Measurements from ENCODE around the gene TBL1X. TPM values are rescaled to one million over a fixed set of nuclear protein-coding genes. Genes with fewer than 3 reads are reported as not detected.
"Not testable (repeated sequence)": the region's sequence is repeated elsewhere in the genome, so short reads cannot be mapped to it uniquely, and the experiment has no call there.

TBL1X gene
- total RNA-seq, 3 donors from 2014 or later: 18.6 to 24.6 (median 20.0) TPM

- no peak for DNase-seq (ENCODE audit: low spot score in 2 of 2)
- peaks cover 0 to 11% of the 10 kb centered on the region in 2 donors for H3K27me3 ChIP-seq
- no peaks in the 10 kb centered on the region for H3K4me1 ChIP-seq
- TF ChIP-seq POLR2AphosphoS5 (IDR thresholded peaks at IDR 0.05) (no peak), CTCF (IDR thresholded peaks at IDR 0.05) (no peak), POLR2A (IDR thresholded peaks at IDR 0.05) (no peak)
- no peaks in the 10 kb centered on the region for H3K9me3 ChIP-seq
- no peak overlapping the region for H3K27ac ChIP-seq
- H3K4me3 ChIP-seq: no peak overlapping the region
- intact Hi-C loops (cut with DNase I; ENCODE audit: low total_unique reads): no loop called here
- H3K36me3 ChIP-seq: no peaks in the 10 kb centered on the region
Observed at GRCh38 chrX:9533611-9534010, 68.8 kb downstream of the TBL1X start.

DNA sequence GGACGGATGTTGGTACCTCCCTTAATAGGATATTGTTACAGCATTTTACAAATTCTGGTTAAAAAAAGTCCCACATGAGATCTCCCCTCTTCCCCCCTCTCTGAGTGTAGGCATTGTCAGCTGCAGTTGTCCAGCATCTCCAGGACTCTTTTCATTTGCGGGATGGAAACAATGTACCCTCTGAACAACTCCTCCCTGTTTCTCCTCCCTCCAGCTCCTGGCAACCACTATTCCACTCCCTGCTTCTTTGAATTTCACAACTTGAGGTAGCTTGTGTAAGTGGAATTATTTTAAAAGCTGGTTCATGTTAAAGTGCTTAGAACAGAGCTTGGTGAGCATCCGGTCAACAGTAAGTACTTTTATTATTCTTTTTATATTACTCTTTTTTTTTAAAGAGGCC is 69.8 kb downstream of the TBL1X start:
- Histone ChIP-seq H3K4me3 (no peak overlapping the region), H3K4me1 (no peaks in the 10 kb centered on the region), H3K27ac (no peak overlapping the region), H3K27me3 (peaks cover 0 to 5% of the 10 kb centered on the region in 2 donors), H3K9me3 (no peaks in the 10 kb centered on the region), H3K36me3 (no peaks in the 10 kb centered on the region)
- DNase-seq (ENCODE audit: low spot score in 2 of 2): no peak
- intact Hi-C loops (cut with DNase I; ENCODE audit: low total_unique reads): no loop called here
- TF ChIP-seq CTCF (IDR thresholded peaks at IDR 0.05) (no peak), POLR2AphosphoS5 (IDR thresholded peaks at IDR 0.05) (no peak), POLR2A (IDR thresholded peaks at IDR 0.05) (no peak)

GRCh38 chrX:9535101-9535500 is 70.2 kb downstream of the TBL1X start:
- Histone ChIP-seq H3K27me3 (peaks cover 0 to 1% of the 10 kb centered on the region in 2 donors), H3K4me3 (no peak overlapping the region), H3K27ac (no peak overlapping the region), H3K36me3 (no peaks in the 10 kb centered on the region), H3K4me1 (no peaks in the 10 kb centered on the region), H3K9me3 (no peaks in the 10 kb centered on the region)
- no peak for TF ChIP-seq POLR2AphosphoS5 (IDR thresholded peaks at IDR 0.05)
- no peak for TF ChIP-seq POLR2A (IDR thresholded peaks at IDR 0.05)
- no peak for TF ChIP-seq CTCF (IDR thresholded peaks at IDR 0.05)
- DNase-seq (ENCODE audit: low spot score in 2 of 2): no peak
- intact Hi-C loops (cut with DNase I; ENCODE audit: low total_unique reads): no loop called here

- H3K27ac ChIP-seq; intact Hi-C loops (cut with DNase I; ENCODE audit: low total_unique reads); H3K4me3 ChIP-seq; H3K36me3 ChIP-seq; DNase-seq (ENCODE audit: low spot score in 2 of 2); H3K27me3 ChIP-seq; H3K4me1 ChIP-seq; H3K9me3 ChIP-seq: not testable (repeated sequence)
Observed at GRCh38 chrX:9536156-9536555, 71.3 kb downstream of the TBL1X start.

DNA sequence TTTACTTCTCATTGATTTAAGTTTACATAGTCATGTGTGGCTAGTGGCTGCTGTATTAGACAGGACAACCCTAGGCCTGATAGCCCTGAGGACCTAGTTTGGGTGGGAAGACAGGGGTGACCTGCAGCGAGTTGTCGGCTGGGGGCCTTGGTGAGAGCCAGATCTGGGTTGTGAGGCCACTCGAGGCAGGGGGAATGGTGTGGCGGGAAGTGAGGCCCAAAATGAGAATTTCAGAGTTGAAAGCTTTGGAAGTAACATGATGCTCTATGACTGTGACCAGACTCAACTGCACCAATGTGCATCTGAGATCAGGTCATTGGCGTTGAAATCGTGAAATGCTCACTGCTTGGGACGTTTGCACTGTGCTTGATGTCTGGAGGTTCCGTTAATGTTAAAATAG is 72.9 kb downstream of the TBL1X start:
- no peaks in the 10 kb centered on the region for H3K4me1 ChIP-seq
- H3K27me3 ChIP-seq: no peaks in the 10 kb centered on the region
- H3K4me3 ChIP-seq: no peak overlapping the region
- DNase-seq (ENCODE audit: low spot score in 2 of 2): no peak
- H3K27ac ChIP-seq: no peak overlapping the region
- no peaks in the 10 kb centered on the region for H3K36me3 ChIP-seq
- TF ChIP-seq POLR2A (IDR thresholded peaks at IDR 0.05) (no peak), CTCF (IDR thresholded peaks at IDR 0.05) (no peak), POLR2AphosphoS5 (IDR thresholded peaks at IDR 0.05) (no peak)
- no peaks in the 10 kb centered on the region for H3K9me3 ChIP-seq
- intact Hi-C loops (cut with DNase I; ENCODE audit: low total_unique reads): no loop called here

DNA sequence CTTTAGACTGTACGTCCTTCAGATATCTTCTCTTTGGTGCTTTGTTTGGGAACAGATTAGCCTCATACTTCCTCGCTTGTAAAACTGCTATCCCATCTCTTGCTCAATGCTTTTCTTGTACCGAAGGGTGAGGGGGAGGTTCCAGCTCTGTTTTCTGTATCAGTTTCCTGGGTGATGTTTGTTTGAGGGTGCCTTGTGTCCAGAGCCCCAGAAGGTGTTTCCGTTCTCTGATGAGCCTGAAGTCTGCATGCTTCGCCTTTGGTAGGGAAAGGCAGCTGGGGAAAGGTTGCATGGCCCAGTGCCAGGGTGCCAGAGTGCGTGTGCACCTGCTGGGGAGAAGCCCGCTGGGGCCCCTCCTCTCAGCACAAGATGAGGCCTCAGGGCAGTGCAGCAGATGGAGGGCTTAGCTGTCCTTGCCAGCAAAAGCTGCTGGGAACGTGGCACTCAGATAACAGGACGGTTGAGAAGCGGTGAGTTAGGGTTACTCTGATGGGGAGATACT is 73.7 kb downstream of the TBL1X start:
- intact Hi-C loops (cut with DNase I; ENCODE audit: low total_unique reads): no loop called here
- no peaks in the 10 kb centered on the region for H3K4me1 ChIP-seq

More for the DNA sequence above, 73.7 kb downstream of the TBL1X start:
- TF ChIP-seq POLR2AphosphoS5 (IDR thresholded peaks at IDR 0.05) (no peak), CTCF (IDR thresholded peaks at IDR 0.05) (no peak)
- Histone ChIP-seq H3K27ac (no peak overlapping the region), H3K27me3 (no peaks in the 10 kb centered on the region), H3K9me3 (no peaks in the 10 kb centered on the region), H3K36me3 (no peaks in the 10 kb centered on the region), H3K4me3 (no peak overlapping the region)
- no peak for DNase-seq (ENCODE audit: low spot score in 2 of 2)

All from breast epithelium (tissue), 4 donors.